Measurements from ENCODE around the gene LYPD6B. TPM values are rescaled to one million over a fixed set of nuclear protein-coding genes. Genes with fewer than 3 reads are reported as not detected.

The LYPD6B gene
- total RNA-seq, 1 experiment from 2014 or later = 6.1 TPM

DNA sequence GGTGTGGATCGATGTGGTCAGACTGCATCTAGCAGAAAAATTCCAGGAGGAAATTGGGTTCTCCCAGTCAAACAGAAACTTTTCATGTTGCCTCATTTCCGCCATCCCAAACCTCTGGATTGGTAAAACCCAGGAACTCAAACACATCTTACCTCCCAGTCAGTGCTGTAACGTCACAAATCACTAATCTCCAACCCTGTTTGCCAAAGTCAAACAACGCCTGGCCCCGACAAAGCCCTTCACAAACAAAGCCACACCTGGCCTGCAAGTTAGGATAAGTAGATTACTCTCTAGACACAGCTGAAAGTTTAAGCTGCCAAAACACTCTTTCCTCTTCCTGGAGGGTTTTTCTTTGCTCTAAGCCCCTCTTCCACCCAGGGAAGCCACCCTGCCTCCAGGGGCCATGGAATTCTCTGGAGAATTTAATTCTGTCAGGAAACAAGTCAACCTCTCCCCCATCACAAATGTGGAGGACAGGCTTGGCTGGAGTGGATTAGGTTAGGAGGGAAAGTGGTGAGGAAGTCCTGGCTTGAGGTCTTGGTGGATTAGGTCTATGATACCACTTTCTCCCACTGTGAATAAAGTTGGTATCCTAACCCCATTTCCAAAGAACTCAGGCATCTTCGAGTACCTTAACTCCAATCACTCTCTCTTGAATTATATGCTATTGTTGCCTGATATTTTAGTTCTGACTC, 86.7 kb downstream of the LYPD6B start:
- H3K4me3 ChIP-seq (replicated peaks in 1 of 2; ENCODE audit: low read depth in 1 of 2, low read length in 2 of 2) = no peak overlapping the region
- no peaks in the 10 kb centered on the region for H4K20me1 ChIP-seq (ENCODE audit: insufficient read depth)
- no peak overlapping the region for H3K9ac ChIP-seq (ENCODE audit: low read length)
- no peaks in the 10 kb centered on the region for H3K79me2 ChIP-seq (ENCODE audit: insufficient read depth, low read length)
- ChIA-PET CTCF (no interaction called here), POLR2A (no interaction called here), RAD21 (ENCODE audit: low non-redundant PET in 1 of 2, low total read pairs in 2 of 2, uncharacterized antibody in 2 of 2, unreplicated experiment in 2 of 2) (no interaction called here)
- no peaks in the 10 kb centered on the region for H3K36me3 ChIP-seq (ENCODE audit: control insufficient read depth in 1 of 2, insufficient read depth in 2 of 2, low read length in 2 of 2)
- no peaks in the 10 kb centered on the region for H3K9me3 ChIP-seq (ENCODE audit: control insufficient read depth in 1 of 2, insufficient read depth in 1 of 2, low read depth in 1 of 2, low read length in 2 of 2)
- H3K9me2 ChIP-seq (ENCODE audit: insufficient read depth) = no peaks in the 10 kb centered on the region
- ATAC-seq = no peak
- no peak for DNase-seq (ENCODE audit: low read depth, low spot score)
- no TSS peak for BruUV-seq (replicated peaks)
- H3K27me3 ChIP-seq (ENCODE audit: insufficient read depth, low read length) = no peaks in the 10 kb centered on the region
- intact Hi-C loops (cut with micrococcal nuclease) = no loop called here
- no peak for TF ChIP-seq TCF7L2 (IDR thresholded peaks at IDR 0.05; ENCODE audit: borderline replicate concordance, extremely low read depth, insufficient read depth, insufficient read length)
- no peak overlapping the region for H3K27ac ChIP-seq (ENCODE audit: low read depth, low read length)
- no peaks in the 10 kb centered on the region for H3K4me1 ChIP-seq (ENCODE audit: control insufficient read depth in 1 of 2, insufficient read depth in 2 of 2, low read length in 2 of 2)
- H2AFZ ChIP-seq (ENCODE audit: low read depth, low read length, poor library complexity, severe bottlenecking) = no peak overlapping the region
- no peak overlapping the region for H3K4me2 ChIP-seq (ENCODE audit: low read length)

DNA sequence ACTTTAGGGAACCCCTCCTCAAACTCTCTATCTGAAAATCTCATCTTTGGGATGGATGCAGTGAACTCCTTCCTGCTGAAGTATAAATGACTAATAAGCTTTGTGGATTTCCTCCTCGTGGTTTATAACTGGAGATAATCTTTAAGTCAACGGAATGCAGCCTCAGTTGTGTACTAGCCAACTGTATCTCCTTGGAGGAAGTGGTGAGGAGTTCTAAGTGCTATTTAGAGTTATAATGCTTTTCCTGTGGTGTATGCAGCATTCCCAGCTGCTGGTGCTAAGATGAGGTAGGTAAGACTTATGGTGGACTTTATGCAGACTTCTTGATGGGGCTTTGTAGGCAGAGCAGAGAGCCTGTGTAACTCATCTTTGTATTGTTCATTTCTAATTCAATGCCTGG, 90.9 kb downstream of the LYPD6B start:
- Histone ChIP-seq H3K9ac (ENCODE audit: low read length) (no peak overlapping the region), H3K79me2 (ENCODE audit: insufficient read depth, low read length) (no peaks in the 10 kb centered on the region), H3K4me2 (ENCODE audit: low read length) (no peak overlapping the region), H3K9me3 (ENCODE audit: control insufficient read depth in 1 of 2, insufficient read depth in 1 of 2, low read depth in 1 of 2, low read length in 2 of 2) (no peaks in the 10 kb centered on the region), H2AFZ (ENCODE audit: low read depth, low read length, poor library complexity, severe bottlenecking) (no peak overlapping the region), H3K4me1 (ENCODE audit: control insufficient read depth in 1 of 2, insufficient read depth in 2 of 2, low read length in 2 of 2) (no peaks in the 10 kb centered on the region), H3K4me3 (replicated peaks in 1 of 2; ENCODE audit: low read depth in 1 of 2, low read length in 2 of 2) (no peak overlapping the region), H3K9me2 (ENCODE audit: insufficient read depth) (no peaks in the 10 kb centered on the region), H3K36me3 (ENCODE audit: control insufficient read depth in 1 of 2, insufficient read depth in 2 of 2, low read length in 2 of 2) (no peaks in the 10 kb centered on the region), H3K27me3 (ENCODE audit: insufficient read depth, low read length) (no peaks in the 10 kb centered on the region), H3K27ac (ENCODE audit: low read depth, low read length) (no peak overlapping the region), H4K20me1 (ENCODE audit: insufficient read depth) (no peaks in the 10 kb centered on the region)
- POLR2A ChIA-PET = no interaction called here
- intact Hi-C loops (cut with micrococcal nuclease) = no loop called here
- CTCF ChIA-PET = no interaction called here
- TF ChIP-seq FOSL1 (IDR thresholded peaks at IDR 0.05; ENCODE audit: low read depth) (no peak), POLR2A (IDR thresholded peaks at IDR 0.05; ENCODE audit: borderline replicate concordance, extremely low read depth, insufficient read depth, insufficient read length) (no peak), EZH2 (IDR thresholded peaks at IDR 0.05) (no peak), RAD21 (IDR thresholded peaks at IDR 0.05; ENCODE audit: low read depth) (no peak), ZNF274 (IDR thresholded peaks at IDR 0.05; ENCODE audit: low read depth, low read length) (no peak), EZH2phosphoT487 (IDR thresholded peaks at IDR 0.05; ENCODE audit: borderline replicate concordance) (no peak), ELF1 (IDR thresholded peaks at IDR 0.05; ENCODE audit: borderline replicate concordance, low read depth) (no peak), TCF7L2 (IDR thresholded peaks at IDR 0.05; ENCODE audit: borderline replicate concordance, extremely low read depth, insufficient read depth, insufficient read length) (no peak)
- TF ChIP-seq, protein P1, sequence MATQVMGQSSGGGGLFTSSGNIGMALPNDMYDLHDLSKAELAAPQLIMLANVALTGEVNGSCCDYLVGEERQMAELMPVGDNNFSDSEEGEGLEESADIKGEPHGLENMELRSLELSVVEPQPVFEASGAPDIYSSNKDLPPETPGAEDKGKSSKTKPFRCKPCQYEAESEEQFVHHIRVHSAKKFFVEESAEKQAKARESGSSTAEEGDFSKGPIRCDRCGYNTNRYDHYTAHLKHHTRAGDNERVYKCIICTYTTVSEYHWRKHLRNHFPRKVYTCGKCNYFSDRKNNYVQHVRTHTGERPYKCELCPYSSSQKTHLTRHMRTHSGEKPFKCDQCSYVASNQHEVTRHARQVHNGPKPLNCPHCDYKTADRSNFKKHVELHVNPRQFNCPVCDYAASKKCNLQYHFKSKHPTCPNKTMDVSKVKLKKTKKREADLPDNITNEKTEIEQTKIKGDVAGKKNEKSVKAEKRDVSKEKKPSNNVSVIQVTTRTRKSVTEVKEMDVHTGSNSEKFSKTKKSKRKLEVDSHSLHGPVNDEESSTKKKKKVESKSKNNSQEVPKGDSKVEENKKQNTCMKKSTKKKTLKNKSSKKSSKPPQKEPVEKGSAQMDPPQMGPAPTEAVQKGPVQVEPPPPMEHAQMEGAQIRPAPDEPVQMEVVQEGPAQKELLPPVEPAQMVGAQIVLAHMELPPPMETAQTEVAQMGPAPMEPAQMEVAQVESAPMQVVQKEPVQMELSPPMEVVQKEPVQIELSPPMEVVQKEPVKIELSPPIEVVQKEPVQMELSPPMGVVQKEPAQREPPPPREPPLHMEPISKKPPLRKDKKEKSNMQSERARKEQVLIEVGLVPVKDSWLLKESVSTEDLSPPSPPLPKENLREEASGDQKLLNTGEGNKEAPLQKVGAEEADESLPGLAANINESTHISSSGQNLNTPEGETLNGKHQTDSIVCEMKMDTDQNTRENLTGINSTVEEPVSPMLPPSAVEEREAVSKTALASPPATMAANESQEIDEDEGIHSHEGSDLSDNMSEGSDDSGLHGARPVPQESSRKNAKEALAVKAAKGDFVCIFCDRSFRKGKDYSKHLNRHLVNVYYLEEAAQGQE (IDR thresholded peaks at IDR 0.05; ENCODE audit: low read depth) = no peak
- TF ChIP-seq, protein P2, sequence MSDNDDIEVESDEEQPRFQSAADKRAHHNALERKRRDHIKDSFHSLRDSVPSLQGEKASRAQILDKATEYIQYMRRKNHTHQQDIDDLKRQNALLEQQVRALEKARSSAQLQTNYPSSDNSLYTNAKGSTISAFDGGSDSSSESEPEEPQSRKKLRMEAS (IDR thresholded peaks at IDR 0.05) = no peak
- TF ChIP-seq, protein P3, sequence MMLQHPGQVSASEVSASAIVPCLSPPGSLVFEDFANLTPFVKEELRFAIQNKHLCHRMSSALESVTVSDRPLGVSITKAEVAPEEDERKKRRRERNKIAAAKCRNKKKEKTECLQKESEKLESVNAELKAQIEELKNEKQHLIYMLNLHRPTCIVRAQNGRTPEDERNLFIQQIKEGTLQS (IDR thresholded peaks at IDR 0.05) = no peak
- RAD21 ChIA-PET (ENCODE audit: low non-redundant PET in 1 of 2, low total read pairs in 2 of 2, uncharacterized antibody in 2 of 2, unreplicated experiment in 2 of 2) = no interaction called here
- DNase-seq (ENCODE audit: low read depth, low spot score) (no peak), ATAC-seq (no peak)
- BruUV-seq (replicated peaks) = no TSS peak
